MM.1S (cell line): ENCODE measurements around the gene CBX7.

Experiments used
- DNase-seq: peaks from one replicate; pipeline ENCODE4 v3.0.0-alpha.2; 2015
- H2AFZ ChIP-seq: fragments of 300-600 bp; sonication (generic); 2 replicates; pipeline ENCODE4 v1.6.0; 2016; ENCODE audit warnings: antibody characterized with exemption, low read length
- H3F3A ChIP-seq: fragments of 300-600 bp; sonication (generic); 2 replicates; pipeline ENCODE4 v1.6.1; 2016; ENCODE audit warnings: mild to moderate bottlenecking, antibody characterized with exemption, low read length, moderate library complexity, mixed read lengths; ENCODE audit not compliant: insufficient read depth
- H3K27ac ChIP-seq: fragments of 300-600 bp; sonication (generic); 2 replicates; pipeline ENCODE4 v1.5.1; 2016; ENCODE audit warnings: mild to moderate bottlenecking, low read length
- H3K27me3 ChIP-seq: fragments of 300-600 bp; sonication (generic); replicated peaks from 2 replicates; pipeline ENCODE4 v1.6.0; 2016; ENCODE audit warnings: low read length; ENCODE audit not compliant: insufficient read depth
- H3K36me3 ChIP-seq: fragments of 300-600 bp; sonication (generic); replicated peaks from 2 replicates; pipeline ENCODE4 v1.6.1; 2016; ENCODE audit warnings: mild to moderate bottlenecking, low read length, mixed read lengths; ENCODE audit not compliant: insufficient read depth
- H3K4me1 ChIP-seq: fragments of 300-600 bp; sonication (generic); 2 replicates; pipeline ENCODE4 v1.6.1; 2016; ENCODE audit warnings: low read length, mixed read lengths
- H3K4me2 ChIP-seq: fragments of 300-600 bp; sonication (generic); 2 replicates; pipeline ENCODE4 v1.6.0; 2016; ENCODE audit warnings: low read depth, low read length
- H3K4me3 ChIP-seq: fragments of 300-600 bp; sonication (generic); 2 replicates; pipeline ENCODE4 v1.5.1; 2016; ENCODE audit warnings: low read length, mixed read lengths
- H3K79me2 ChIP-seq: fragments of 300-600 bp; sonication (generic); 2 replicates; pipeline ENCODE4 v1.6.1; 2016; ENCODE audit warnings: mixed run types, low read length, mixed read lengths
- H3K9ac ChIP-seq: fragments of 300-600 bp; sonication (generic); 2 replicates; pipeline ENCODE4 v1.6.1; 2016; ENCODE audit warnings: low read length, mixed read lengths
- H3K9me2 ChIP-seq: fragments of 300-600 bp; sonication (generic); replicated peaks from 2 replicates; pipeline ENCODE4 v1.6.1; 2016; ENCODE audit warnings: mild to moderate bottlenecking, low read length, mixed read lengths; ENCODE audit not compliant: insufficient read depth
- H3K9me3 ChIP-seq: fragments of 300-600 bp; sonication (generic); replicated peaks from 2 replicates; pipeline ENCODE4 v1.6.1; 2016; ENCODE audit warnings: mild to moderate bottlenecking, low read length, mixed read lengths; ENCODE audit not compliant: insufficient read depth
- H4K20me1 ChIP-seq: fragments of 300-600 bp; sonication (generic); 2 replicates; pipeline ENCODE4 v1.6.1; 2016; ENCODE audit warnings: mild to moderate bottlenecking, low read length, moderate library complexity, mixed read lengths; ENCODE audit not compliant: insufficient read depth
- CTCF ChIP-seq: fragments of 300-600 bp; sonication (generic); IDR thresholded peaks from 2 replicates; pipeline ENCODE4 v1.5.1; 2016; ENCODE audit warnings: antibody characterized with exemption, low read length, mixed read lengths
- EZH2 ChIP-seq: fragments of 300-600 bp; sonication (generic); optimal IDR thresholded peaks from 2 replicates; pipeline ENCODE3; 2017; ENCODE audit warnings: low read depth, mild to moderate bottlenecking, antibody characterized with exemption, low read length, mixed read lengths
- EZH2phosphoT487 ChIP-seq: fragments of 300-600 bp; sonication (generic); IDR thresholded peaks from 2 replicates; pipeline ENCODE4 v1.6.1; 2018; ENCODE audit warnings: antibody characterized with exemption, low read length

CBX7 gene

GRCh38 chr22:39147335-39148025 lies 5.0 kb downstream of the CBX7 start:
- H3K27me3 ChIP-seq, result no peaks in the 10 kb centered on the region
- peaks cover 58% of the 10 kb centered on the region for H3F3A ChIP-seq
- no peak for DNase-seq
- peaks cover 58% of the 10 kb centered on the region for H3K4me1 ChIP-seq
- H3K36me3 ChIP-seq, result no peaks in the 10 kb centered on the region
- H3K9me2 ChIP-seq, result no peaks in the 10 kb centered on the region
- H3K4me2 ChIP-seq, result 0 out of 2 replicates have a peak overlapping the region, but pooled peaks have one; percentile 3
- no peaks in the 10 kb centered on the region for H3K9me3 ChIP-seq
- no peaks in the 10 kb centered on the region for H4K20me1 ChIP-seq
- H2AFZ ChIP-seq, result no peak overlapping the region
- no peak overlapping the region for H3K9ac ChIP-seq
- H3K79me2 ChIP-seq, result peaks cover 74% of the 10 kb centered on the region
- peak overlapping the region; percentile 71; the same call in 1 of the 2 replicates for H3K27ac ChIP-seq
- no peak overlapping the region for H3K4me3 ChIP-seq
- TF ChIP-seq CTCF, result no peak
- no peak for TF ChIP-seq EZH2phosphoT487
- no peak for TF ChIP-seq EZH2

DNA sequence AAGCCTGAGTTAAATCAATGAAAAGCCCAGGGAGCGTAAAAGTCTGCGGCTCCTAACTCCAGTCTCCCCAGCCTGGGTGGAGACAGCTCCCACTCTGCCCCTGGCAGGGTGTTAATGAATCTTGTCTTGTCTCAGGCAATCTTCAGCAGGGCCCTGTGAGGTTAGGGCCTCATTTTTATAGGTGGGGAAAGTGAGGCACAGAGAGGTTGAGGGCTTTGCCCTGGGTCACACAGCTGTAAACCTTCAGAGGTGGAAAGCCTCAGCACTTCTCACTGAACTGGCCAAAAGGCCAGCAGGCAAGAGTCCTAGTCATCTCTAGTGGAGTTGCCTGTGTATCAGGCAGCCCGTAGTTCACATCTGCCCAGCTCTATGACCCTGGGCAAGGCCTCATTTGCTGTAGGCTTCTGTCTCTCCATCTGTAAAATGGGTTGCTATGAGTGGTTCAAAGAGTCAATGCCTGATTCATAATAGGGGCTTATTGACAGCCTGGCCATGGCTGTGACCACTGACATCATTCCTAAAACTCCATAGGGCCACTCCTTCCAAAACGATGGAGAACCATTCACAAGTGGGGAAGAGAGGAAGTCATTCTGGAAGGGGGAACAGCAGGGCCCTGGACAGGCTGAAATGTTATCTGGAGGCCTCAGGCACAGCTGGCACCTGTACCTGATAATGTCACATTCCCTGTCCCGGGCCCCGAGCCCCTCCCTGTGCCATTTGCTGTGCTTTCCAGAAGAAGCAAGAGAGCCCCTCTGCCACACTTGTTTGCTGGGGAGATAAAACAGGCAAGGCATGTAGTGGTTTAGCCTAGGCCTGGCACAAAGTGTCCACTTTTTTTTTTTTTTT lies 6.0 kb downstream of the CBX7 start:
- no peaks in the 10 kb centered on the region for H4K20me1 ChIP-seq

DNA sequence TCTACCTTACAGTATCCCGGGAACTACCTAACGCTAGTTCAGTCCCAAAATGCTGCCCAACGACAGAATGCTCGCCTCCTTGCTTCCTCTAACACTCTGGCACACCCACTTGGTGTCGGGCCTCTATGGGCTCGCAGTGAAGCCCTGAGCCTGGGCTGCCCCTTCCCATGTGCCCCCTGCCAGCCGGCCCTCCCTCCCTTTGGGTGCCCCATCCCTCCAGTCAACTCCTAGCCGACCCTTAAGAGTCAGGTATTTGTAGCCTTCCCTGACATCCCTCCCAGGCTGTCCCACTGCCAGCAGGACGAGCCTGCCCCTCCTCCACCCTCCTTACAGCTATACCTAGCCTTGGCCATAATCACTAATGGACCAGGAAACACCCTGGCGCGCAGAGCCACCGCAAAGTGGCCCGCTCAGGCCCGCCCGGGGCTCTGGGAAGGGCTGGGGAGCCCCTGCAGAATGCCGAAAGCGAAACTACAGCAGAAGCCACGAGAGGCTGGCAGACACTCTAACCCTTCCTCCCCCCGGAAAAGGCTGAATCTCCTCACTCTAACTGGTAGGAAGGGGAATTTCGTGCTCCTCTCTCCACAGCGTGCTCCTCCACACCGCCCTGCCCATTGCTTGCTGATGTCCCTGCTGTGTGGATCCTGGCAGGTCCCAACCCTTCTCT lies 8.2 kb downstream of the CBX7 start:
- peak overlapping the region; percentile 90 for H3K27ac ChIP-seq
- peaks cover 30% of the 10 kb centered on the region for H3F3A ChIP-seq
- H3K9me3 ChIP-seq, result no peaks in the 10 kb centered on the region
- DNase-seq, result peak; percentile 89
- peaks cover 37% of the 10 kb centered on the region for H3K4me1 ChIP-seq
- H2AFZ ChIP-seq, result peak overlapping the region; percentile 59
- H3K27me3 ChIP-seq, result no peaks in the 10 kb centered on the region
- peak overlapping the region; percentile 85 for H3K9ac ChIP-seq
- TF ChIP-seq CTCF (no peak), EZH2phosphoT487 (no peak), EZH2 (no peak)
- H3K79me2 ChIP-seq, result peaks cover 48% of the 10 kb centered on the region
- H4K20me1 ChIP-seq, result no peaks in the 10 kb centered on the region
- H3K4me2 ChIP-seq, result peak overlapping the region; percentile 87
- no peaks in the 10 kb centered on the region for H3K9me2 ChIP-seq
- H3K36me3 ChIP-seq, result no peaks in the 10 kb centered on the region
- H3K4me3 ChIP-seq, result peak overlapping the region; percentile 97

More for the DNA sequence above, 6.0 kb downstream of the CBX7 start:
- TF ChIP-seq EZH2phosphoT487 (no peak), EZH2 (no peak), CTCF (no peak)
- Histone ChIP-seq H3K9me2 (no peaks in the 10 kb centered on the region), H3K4me2 (peak overlapping the region; percentile 93), H2AFZ (no peak overlapping the region), H3K27ac (peak overlapping the region; percentile 77), H3K4me3 (peak overlapping the region; percentile 67), H3K27me3 (no peaks in the 10 kb centered on the region), H3K4me1 (peaks cover 58% of the 10 kb centered on the region), H3K79me2 (peaks cover 70% of the 10 kb centered on the region), H3K9ac (peak overlapping the region; percentile 70; the same call in 1 of the 2 replicates), H3K36me3 (no peaks in the 10 kb centered on the region), H3K9me3 (no peaks in the 10 kb centered on the region), H3F3A (peaks cover 52% of the 10 kb centered on the region)
- DNase-seq, result no peak
